NCI-H2196 treated with DMSO at 0.1 percent for 48 hours (cell line): Measurements from ENCODE around the gene PRM1.
"Not testable (repeated sequence)": the region's sequence is repeated elsewhere in the genome, so short reads cannot be mapped to it uniquely, and the experiment has no call there.

ENCODE experiments used
- DNase-seq: peaks from one replicate; lab custom pipeline; 2025; ENCODE audit not compliant: unreplicated experiment; lab: John Stamatoyannopoulos, UW

Gene PRM1

DNA sequence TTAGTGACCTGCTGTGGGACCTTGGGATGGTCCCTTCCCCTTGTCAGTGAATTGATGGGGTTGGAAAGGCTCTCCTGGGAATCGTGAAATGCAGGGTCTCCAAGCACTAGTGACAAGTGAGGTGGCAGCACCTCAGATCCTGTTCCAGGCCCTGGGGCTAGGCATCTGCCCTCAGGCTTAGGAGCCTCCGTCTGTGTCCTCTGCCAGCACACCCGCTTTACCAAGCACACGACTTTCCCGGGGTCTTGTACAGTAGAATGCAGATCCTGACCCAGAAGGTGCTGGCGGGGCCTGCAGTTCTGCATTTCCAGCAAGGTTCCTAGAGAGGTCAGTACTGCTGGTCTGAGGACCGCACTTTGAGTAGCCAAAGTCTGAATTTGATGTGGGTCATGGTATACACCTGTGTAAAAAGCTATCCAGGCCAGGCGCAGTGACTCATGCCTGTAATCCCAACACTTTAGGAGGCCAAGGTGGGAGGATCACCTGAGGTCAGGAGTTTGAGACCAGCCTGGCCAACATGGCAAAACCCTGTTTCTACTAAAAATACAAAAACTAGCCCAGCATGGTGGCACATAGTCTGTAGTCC lies 33.3 kb upstream of the PRM1 start:
- no peak for DNase-seq

DNA sequence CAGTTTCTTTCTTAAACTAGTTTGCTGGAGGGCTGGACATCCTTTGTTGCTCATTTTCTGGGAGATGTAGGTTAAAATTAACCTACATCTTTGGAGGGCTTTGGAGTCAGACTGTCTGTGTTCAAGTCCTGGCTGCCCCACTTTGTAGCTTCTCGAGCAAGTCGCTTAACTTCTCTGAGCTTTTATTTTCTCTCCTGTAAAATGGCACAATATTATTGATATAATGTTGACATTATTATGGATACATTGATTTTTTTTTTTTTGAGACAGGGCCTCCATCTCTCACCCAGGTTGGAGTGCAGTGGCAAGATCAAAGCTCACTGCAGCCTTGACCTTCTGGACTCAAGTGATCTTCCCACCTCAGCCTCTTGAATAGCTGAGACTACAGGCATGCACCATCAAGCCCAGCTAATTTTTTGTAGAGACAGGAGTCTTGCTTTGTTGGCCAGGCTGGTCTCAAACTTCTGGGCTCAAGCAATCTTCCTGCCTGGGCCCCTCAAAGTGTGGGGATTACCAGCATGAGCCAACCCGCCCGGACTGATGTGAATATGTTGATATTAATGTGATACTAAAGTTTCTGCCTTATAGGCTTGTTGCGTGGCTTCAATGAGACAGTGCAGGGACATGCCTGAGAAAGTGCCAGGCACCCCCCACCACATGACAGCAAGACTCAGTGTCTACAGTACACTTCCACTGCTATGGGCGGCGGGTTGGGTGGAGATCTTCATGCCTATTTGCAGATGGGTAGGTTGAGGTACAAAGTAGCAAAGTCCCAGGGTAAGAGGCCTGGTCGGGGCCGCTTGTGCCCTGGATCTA lies 32.6 kb upstream of the PRM1 start:
- DNase-seq: no peak

DNA sequence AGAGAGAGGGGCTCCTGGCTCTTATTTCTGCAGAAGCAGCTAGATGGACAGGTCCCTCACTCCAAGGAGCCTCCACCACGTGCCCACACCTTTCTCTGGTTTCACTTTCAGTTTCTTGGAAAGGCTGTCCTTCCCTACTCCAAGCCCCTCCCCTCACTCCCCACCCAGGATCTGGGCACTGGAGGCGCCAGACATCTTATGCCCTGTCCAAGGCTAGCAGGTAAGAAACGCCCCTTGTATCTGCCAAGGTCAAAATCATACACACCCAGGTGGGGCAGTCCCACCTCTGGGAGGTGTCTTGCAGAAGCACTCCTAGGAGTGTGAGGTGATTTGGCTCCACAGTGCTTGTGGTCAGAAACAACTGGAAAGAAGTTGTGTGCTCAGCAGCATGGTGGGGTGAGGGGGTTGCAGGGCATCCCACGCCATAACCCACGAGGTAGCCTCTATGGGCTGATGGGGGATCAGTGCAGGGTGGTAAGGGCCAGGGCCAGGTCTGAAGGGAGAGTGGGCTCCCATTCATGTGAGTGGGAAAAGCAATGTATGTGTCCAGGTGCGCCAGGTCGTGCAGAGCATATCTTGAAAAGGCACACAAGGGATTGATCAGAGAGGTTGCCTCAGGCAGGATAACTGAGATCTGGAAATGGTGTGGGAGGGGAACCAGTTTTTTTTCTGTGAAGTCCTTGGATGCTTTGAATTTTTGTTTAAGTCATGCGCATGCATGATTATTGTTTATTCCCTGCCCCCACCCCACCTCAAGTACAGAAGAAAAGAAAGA lies 31.8 kb upstream of the PRM1 start:
- DNase-seq: peak; percentile 51

DNA sequence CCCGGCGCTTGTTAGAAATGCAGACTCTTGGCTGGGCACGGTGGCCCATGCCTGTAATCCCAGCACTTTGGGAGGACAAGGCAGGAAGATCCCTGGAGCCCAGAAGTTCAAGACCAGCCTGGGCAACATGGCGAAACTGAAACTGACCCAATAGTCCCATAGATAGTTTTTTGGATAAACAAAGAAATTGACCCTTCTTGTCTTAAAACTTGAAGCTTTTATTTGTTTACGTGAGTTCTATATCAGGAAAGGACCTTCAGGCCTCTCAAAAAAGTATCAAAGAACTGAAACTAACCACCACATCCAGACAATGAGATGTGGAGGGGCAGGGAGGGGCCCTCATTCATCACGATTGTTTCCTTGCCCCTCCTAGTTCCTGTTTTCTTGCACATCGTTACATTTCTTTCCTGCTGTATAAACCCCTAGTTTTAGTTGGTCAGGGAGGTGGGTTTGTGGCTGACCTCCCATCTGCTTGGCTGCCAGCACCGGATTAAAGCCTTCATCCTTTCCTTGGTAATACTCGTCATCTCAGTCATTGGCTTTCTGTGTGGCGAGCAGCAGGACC lies 29.9 kb upstream of the PRM1 start:
- no peak for DNase-seq

DNA sequence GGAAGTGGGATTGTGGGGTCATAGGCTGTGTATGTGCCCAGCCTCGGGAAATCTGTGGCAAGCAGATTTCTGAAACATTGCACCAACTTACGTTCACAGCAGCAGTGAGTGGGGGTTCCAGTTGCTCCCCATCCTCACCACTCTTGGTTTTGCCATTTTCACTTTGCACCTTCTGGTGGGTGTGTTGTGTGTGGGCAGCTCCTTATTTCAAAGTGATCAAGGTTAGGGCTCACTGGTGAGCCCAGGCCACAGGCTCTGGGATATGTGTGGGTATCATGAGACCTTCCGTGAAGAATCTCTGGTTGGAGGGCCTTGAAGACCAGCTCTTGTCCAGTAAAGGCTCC lies 29.5 kb upstream of the PRM1 start:
- DNase-seq: no peak

DNA sequence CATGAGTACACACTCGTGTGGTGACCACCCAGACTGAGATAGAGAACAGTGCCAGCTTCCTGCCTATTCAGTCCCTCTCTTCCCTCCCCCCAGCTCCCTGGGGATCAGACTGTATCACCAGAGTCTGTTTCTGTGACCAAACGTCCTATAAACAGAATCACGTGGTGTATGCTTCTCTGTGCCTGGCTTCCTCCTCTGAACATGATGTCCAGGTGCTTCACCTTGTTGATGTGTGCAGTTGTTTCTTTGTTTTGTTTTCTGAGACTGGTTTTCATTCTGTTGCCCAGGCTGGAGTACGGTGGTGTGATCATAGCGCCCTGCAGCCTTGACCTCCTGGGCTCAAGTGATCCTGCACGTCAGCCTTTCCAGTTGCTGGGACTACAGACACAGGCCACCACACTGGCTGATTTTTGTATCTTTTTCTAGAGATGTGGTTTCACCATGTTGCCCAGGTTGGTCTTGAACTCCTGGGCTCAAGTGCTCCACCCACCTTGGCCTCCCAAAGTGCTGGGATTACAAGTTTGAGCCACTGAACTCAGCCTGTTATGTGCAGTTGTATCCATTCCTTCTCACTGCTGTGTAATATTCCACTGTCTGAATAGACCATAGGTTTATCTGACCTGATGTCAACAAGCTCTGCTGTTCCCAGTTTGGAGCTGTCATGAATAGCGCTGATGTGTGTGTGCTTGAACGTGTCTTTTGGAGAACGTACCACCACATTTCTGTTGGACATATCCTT lies 28.9 kb upstream of the PRM1 start:
- DNase-seq: peak; percentile 22

DNA sequence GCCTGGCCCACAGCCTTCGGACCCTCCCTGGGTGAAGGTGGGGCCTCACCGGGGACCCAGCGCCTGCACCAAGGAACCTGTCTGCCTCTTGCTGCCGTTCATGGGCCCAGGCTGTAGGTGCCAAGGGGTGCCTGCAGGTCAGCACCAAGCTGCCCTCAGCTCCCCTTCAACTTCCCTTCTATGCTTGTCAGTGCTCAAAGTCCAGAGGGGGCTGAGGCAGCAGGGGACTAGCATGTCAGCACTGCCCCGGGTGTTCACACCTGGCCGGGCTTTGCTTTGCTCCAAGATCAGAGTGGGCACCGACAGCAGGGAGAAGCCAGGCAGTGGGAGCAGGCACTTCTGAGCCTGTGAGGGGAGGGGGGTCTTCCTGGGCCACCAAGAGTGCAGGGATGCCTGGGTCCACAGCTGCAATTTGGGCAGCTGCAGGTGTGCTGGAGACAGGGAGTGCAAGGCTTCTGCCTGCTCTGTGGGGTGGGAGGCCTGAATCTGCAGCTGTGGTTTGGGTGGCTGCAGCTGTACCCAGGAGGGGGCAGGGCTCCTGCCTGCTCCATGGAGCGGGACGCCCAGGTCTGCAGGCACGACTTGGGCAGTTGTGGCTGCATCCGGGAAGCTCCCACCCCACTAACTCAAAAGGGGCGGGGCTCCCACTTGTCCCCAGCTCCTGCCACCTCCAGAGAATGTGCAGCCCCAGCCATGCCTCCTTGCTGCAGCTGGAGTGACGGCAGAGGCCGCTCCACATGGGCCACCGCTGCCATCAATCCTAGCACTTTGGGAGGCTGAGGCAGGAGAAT lies 27.6 kb upstream of the PRM1 start:
- no peak for DNase-seq

DNA sequence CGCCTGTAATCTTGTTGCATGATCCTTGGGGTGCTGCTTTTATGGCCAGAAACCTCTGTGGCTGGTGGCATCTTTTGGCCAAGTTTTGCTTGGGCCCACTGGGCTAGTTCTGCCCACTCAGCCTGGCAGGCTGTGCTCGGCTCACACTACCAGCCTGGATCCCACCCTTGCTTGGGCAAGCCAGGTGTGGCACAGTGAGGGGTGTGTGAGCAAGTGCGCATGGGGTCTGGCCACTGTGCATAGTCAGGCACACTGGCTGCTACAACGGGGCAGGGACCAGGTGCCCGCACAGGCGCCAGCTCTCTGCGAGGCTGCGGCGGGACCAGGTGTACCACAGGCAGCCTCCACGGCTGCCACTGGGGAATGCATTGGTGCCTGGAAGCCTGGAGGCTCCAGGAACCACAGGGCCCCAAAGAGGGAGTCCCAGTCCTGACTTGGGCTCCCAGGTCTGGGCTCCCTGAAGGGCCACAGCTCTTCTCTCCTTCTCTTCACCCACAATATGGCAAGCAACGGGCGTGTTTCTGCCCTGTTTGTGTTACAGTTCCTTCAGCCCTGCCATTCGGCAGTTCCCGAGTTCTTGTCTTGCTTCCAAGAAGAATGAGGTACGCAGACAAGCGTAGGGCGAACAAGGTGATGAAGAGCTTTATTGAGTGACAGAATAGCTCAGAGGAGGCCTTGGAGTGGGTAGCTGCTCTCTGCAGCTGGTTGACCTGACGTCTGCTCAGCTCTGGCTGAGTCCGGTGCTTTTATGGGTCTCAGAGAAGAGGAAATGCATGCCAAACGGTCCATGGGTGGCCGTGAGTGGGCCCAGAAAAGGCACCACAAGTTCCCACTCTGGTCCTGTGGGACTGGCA lies 26.7 kb upstream of the PRM1 start:
- no peak for DNase-seq

DNA sequence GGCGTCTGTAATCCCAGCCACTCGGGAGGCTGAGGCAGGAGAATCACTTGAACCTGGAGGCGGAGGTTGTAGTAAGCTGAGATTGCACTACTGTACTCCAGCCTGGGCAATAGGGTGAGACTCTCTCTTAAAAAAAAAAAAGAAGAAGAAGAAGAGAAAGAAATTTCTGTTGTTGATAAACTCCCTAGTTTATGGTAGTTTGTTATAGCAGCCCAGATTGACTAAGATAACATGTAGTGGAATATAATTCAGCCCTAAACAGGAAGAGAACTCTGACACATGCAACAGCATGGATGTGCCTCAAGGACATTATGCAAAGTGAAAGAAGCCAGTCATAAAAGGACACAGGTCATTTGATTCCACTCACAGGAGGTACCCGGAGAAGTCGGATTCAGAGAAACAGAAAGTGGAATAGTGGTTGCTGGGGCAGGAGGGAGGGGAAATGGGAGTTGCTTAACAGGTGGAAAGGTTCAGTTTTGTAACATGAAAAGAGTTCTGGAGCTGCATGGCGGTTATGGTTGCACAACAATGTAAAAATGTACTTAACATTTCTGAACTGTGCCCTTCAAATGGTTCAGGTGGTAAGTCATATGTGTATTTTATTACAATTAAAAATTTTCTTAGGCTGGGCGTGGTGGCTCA lies 26.0 kb upstream of the PRM1 start:
- DNase-seq: no peak

DNA sequence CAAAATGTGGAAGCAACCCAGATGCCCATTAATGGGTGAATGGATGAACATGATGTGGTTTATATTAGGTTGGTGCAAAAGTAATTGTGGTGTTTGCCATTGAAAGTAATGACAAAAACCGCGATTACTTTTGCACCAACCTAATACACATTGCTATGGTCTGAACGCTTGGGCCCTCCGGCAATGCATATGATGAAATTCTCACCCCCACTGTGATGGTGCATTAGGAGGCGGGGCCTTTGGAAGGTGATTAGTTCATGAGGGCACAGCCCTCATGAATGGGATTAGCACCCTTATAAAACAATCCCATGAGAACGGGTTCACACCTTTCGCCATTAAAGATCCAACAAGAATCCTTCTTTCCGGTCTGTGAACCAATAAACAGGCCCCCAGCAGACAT lies 25.3 kb upstream of the PRM1 start:
- DNase-seq: no peak

DNA sequence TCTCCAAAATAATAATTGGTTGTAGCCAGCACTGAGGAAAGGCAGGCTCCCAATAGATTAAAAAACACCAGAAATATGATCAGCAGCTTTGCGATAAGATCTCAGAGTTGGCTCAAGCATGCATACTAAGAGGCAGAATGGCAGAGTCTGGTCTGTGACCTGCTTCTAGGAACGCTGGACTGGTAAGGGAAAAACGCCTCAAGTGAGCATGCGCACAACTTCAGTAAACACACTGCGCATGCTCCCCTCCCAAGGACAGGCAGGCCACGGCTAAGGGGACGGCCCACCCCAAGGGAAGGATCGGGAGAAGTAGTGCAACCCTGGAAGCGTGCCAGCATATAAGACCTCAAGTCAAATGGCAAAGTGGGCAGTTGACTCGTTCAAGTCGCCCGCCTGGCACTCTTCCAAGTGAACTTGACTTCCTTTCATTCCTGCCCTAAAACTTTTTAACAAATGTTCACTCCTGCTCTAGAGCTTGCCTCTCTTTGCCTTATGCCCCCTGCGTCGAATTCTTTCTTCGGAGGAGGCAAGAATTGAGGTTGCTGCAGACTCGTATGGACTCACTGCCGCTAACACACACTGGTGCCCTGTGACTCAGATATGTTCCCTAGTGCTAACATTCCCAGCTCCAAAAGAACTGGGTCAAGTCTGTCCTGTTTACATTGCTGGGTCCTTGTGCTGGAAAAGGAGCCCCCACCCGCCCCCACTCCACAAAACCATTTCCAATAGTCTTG lies 22.4 kb upstream of the PRM1 start:
- DNase-seq: peak; percentile 81

DNA sequence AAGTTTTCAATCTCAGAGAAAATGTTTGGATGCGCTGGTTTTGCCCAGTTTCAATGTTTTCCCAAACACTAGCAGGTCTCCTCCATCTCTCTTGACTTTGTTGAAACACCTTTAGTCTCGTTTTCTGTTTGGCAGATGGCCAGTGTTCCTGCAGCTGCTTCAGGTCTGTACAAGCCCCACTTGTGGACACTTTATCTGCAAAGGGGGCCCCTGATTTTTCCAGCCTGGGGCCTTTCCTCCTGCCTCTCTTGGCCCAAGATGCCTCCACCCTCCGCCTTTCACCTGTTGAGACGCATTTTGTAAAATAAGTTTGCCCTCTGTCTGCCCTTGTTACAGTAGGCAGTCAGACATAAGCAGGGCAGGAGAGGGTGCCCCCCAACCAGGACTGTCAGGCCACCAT lies 21.8 kb upstream of the PRM1 start:
- peak; percentile 74 for DNase-seq

DNA sequence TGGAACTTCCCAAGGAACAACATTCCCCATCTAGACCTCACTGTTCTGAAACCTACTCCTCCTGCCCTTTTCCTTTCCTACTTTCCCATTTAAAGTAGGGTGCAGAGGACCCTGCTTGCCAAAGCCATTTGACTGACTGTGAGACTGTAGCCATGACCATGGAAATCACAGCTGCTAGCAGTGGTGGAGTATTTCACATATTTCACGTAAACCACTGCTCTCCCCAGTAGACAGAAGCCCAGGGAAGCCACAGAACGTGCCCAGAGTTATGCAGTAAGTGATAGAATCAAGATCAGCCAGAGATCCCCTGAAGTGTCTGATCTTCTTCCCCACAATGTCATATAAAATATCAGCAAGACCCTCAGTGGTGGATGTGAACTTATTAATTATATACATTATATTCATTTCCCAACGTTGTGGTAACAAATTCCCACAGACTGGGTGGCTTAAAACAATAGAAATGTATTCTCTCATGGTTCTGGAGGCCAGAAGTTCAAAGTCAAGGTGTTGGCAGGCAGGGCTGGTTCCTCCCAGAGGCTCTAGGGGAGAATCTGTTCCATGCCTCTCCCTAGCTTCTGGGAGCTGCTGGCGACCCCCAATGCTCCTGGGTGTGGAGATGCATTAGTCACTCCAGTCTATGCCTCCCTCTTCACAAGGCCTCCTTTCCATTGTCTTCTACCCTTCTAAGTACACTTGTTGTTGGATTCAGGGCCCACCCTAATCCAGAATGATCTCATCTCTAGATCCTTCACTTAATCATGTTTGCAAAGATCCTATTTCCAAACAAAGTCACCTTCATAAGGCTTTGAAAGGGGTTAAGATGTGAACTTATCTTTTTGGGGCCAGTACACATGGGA lies 20.7 kb upstream of the PRM1 start:
- no peak for DNase-seq

DNA sequence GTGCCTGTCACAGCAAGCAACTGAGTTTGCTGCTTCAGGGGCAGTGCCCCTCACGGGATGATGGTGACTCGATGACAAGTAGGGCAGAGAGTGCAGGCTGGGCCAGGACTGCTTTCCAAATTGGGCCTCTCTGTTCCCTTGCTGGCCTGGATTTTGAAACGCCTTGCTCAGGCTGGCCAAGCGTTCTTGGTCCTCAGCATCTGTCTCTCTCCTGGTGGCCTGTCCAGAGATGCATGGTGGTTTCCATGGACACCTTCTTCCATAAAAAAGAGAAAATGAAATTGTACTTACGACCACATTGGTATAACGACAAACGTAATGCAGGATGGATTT lies 19.4 kb upstream of the PRM1 start:
- DNase-seq: no peak

DNA sequence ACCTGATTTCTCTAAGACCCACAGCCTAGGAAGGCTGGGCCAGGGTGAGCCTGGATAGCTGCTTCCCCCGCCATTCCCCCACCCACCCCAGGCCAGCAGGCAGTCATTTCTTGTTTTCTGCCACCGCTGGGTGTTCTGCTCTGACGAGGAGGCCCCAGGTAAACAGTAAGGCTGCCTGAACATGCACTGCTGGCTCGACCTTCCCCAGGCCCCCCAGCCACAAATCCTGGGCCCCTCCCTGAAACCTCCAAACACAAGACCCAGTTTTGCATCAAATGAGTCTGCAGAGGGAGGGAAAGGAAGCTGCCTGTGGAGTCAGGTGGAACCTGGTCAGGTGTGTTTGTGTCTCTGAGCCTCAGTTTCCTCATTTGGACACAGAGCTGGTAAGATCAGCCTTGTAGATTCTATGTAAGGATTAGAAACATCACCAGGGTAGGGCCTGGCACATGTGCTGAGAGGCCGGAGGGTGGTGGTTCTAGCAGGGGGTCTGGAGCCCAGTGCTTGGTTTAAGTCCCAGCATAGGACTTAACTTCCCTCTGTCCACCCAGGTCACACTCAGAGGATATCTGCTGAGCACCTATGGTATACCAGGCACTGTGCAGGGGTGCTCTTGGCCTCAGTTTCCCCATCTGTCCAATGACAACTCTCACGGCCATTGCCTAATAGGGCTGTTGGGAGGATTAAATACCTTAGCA lies 18.9 kb upstream of the PRM1 start:
- DNase-seq: no peak

DNA sequence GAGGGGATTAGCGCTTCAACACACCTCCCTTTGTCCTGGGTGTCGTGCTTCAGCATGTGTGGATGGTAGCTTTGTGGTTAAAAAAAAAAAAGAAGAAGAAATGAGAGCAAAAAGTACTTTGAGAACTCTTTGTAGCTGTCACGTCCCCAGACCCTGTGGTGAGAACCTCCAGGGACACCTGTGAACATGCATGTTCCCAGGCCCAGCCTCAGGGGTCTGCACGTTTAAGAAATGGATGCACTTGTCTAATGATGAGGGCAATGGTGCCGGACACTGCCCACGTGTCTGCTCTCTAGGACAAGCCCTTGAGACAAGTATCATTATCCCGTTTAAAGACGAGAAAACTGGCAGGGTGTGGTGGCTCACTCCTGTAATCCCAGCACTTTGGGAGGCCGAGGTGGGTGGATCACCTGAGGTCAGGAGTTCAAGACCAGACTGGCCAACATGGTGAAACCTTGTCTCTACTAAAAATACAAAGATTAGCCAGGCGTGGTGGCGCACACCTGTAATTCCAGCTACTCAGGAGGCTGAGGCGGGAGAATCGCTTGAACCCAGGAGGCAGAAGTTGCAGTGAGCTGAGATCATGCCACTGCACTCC lies 17.9 kb upstream of the PRM1 start:
- DNase-seq: not testable (repeated sequence)
